ENCODE measurements around the gene CCND1. TPM values are rescaled to one million over a fixed set of nuclear protein-coding genes. Genes with fewer than 3 reads are reported as not detected.

Gene CCND1
- 194 to 241 TPM (median 205 TPM) in 5 replicates for total RNA-seq (2022; extraction: Qiagen RNA extraction; ENCODE audit: low read depth)

DNA sequence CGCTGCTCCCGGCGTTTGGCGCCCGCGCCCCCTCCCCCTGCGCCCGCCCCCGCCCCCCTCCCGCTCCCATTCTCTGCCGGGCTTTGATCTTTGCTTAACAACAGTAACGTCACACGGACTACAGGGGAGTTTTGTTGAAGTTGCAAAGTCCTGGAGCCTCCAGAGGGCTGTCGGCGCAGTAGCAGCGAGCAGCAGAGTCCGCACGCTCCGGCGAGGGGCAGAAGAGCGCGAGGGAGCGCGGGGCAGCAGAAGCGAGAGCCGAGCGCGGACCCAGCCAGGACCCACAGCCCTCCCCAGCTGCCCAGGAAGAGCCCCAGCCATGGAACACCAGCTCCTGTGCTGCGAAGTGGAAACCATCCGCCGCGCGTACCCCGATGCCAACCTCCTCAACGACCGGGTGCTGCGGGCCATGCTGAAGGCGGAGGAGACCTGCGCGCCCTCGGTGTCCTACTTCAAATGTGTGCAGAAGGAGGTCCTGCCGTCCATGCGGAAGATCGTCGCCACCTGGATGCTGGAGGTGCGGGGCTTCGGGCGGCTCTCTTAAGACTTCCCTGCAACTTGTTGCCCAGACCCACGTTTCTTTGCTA, at the start of gene CCND1:
CCND1 (plus strand) TSS at position 162 of the 587 bp plus-strand sequence; CDS start at position 320, 158 bp downstream.

DNA sequence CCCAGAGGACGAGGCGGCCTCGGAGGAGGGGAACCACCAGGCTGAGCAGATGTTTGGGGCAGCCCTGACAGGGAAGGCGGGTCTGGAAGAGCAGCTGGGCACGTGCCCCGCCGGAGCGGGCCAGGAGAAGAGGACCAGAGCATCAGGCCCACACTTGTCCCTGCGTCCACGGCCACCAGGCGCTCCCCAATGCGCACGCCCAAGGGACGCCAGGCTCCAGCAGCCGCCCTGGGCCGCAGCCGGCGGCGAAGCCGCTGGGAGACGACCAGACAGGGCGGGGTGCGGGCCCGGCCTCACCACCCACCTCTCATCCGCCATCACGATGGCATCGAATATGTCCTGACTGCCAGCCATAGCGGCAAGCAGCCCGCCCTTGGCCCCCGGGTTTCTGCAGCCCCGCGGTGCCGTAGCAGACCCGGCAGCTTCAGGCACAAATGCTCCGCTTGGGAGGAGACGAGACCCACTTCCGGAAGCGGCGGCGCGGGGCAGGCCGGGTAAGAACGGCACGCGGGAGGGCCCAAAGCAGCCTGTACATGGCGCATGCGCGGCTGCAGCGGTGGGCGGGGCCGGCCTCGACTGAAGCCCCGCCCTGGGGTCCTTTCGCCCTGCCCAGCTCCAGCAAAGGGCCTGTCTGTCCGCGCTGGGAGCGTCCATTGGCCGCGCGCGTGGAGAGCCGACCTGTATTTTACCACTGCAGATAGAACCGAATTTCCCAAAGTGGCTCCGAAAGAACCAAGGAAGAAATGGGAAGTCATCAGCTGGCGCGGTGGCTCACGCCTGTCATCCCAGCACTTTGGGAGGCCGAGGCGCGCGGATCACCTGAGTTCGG, 34.1 kb downstream of the CCND1 start, which contains the start of gene LTO1:
LTO1 (minus strand) TSS at position 468 of the 829 bp plus-strand sequence; CDS start at position 354, 114 bp downstream.

Other genes with a start within 250 kb of the CCND1 start
- gene LINC01488, start 159.5 kb upstream of the CCND1 start, total RNA-seq (2022; extraction: Qiagen RNA extraction; ENCODE audit: low read depth): not detected in 5 replicates
- 29.3 to 37.0 TPM (median 31.1 TPM) in 5 replicates for gene LTO1, start 34.2 kb downstream of the CCND1 start, total RNA-seq (2022; extraction: Qiagen RNA extraction; ENCODE audit: low read depth)
- gene FGF19, start 62.9 kb downstream of the CCND1 start, total RNA-seq (2022; extraction: Qiagen RNA extraction; ENCODE audit: low read depth): 0.03 to 0.17 TPM (median 0.08 TPM) in 4 of 5 replicates, not detected in the other
- gene FGF4, start 134.2 kb downstream of the CCND1 start, total RNA-seq (2022; extraction: Qiagen RNA extraction; ENCODE audit: low read depth): not detected in 5 replicates
- gene FGF3, start 178.3 kb downstream of the CCND1 start, total RNA-seq (2022; extraction: Qiagen RNA extraction; ENCODE audit: low read depth): not detected in 5 replicates